A549 treated with AZD9567 at 1 μM for 4 hours (cell line): ENCODE results near the gene SLC35D3. TPM values are rescaled to one million over a fixed set of nuclear protein-coding genes. Genes with fewer than 3 reads are reported as not detected.

ENCODE experiments used
- total RNA-seq: library from RNA; stranded (reverse); fragments of 200-300 nt; extraction: Qiagen RNA extraction; gene quantifications from 5 replicates; pipeline ENCODE4 v1.2.3, GENCODE V29; 2022; ENCODE audit not compliant: insufficient read depth

The SLC35D3 gene, protein sequence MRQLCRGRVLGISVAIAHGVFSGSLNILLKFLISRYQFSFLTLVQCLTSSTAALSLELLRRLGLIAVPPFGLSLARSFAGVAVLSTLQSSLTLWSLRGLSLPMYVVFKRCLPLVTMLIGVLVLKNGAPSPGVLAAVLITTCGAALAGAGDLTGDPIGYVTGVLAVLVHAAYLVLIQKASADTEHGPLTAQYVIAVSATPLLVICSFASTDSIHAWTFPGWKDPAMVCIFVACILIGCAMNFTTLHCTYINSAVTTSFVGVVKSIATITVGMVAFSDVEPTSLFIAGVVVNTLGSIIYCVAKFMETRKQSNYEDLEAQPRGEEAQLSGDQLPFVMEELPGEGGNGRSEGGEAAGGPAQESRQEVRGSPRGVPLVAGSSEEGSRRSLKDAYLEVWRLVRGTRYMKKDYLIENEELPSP
- total RNA-seq = 0.05 to 0.10 TPM (median 0.06 TPM) in 4 of 5 replicates, not detected in the other

DNA sequence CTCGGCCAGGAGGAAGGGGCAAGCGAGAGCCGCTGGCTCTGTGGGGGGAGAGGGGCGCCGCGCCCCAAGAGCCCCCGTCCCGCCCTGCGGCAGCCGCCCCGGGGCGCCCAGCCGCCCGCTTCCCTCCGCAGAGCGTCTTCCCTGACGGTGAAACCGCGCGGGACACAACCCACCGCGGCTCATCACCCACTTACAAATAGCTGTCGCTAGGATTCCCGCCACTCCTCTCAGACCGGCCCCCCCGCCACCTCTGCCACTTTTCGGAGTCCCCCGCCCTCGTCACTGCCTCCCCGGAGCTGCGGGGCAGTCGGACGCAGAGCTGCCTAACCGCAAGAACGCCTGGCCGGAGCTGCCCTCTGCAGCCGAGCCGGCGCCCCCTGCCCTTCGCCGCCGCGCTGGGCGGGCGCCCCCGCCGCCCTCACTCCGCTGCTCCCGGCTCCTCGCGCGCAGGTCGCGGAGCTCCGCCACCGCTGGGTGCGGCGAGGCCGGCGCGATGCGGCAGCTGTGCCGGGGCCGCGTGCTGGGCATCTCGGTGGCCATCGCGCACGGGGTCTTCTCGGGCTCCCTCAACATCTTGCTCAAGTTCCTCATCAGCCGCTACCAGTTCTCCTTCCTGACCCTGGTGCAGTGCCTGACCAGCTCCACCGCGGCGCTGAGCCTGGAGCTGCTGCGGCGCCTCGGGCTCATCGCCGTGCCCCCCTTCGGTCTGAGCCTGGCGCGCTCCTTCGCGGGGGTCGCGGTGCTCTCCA, at the start of gene SLC35D3:
Gene SLC35D3 (plus strand): TSS at position 366 of the 749 bp plus-strand sequence. CDS start 128 bp downstream, at position 494.

Other genes with a start within 250 kb of the SLC35D3 start
- 2.0 to 3.4 TPM (median 2.0 TPM) in 5 replicates for gene MAP3K5, start 129.8 kb upstream of the SLC35D3 start, total RNA-seq
- 4.7 to 5.7 TPM (median 4.9 TPM) in 5 replicates for gene PEX7, start 99.7 kb upstream of the SLC35D3 start, total RNA-seq
- 0.02 TPM in 2 of 5 replicates, not detected in the others for gene IL20RA, start 122.7 kb downstream of the SLC35D3 start, total RNA-seq